K562 (cell line): Measurements from ENCODE around the gene PPT1. TPM values are rescaled to one million over a fixed set of nuclear protein-coding genes. Genes with fewer than 3 reads are reported as not detected.

Experiments used
- CHCHD3 ChIP-seq: fragments of 250-450 bp; sonication (Bioruptor Pico); IDR thresholded peaks from 2 replicates; pipeline ENCODE4 v2.1.2; 2022; ENCODE audit warnings: mild to moderate bottlenecking
- ELF2 ChIP-seq: fragments of 250-450 bp; sonication (Bioruptor Pico); IDR thresholded peaks from 2 replicates; pipeline ENCODE4 v1.5.0; 2021; ENCODE audit warnings: mild to moderate bottlenecking
- NCOA4 ChIP-seq: fragments of 450-650 bp; IDR thresholded peaks from 2 replicates; pipeline ENCODE4 v1.6.1; 2018; ENCODE audit warnings: mild to moderate bottlenecking; ENCODE audit not compliant: partially characterized antibody
- POU5F1 ChIP-seq: fragments of 150-350 bp; IDR thresholded peaks from 2 replicates; pipeline ENCODE4 v1.6.1; 2014; ENCODE audit warnings: borderline replicate concordance, low read length, low read depth, mild to moderate bottlenecking; ENCODE audit not compliant: partially characterized antibody
- RBM39 ChIP-seq: fragments of 200-400 bp; formaldehyde crosslinking; optimal IDR thresholded peaks from 2 replicates; pipeline ENCODE3; 2018; ENCODE audit warnings: low read depth, low read length
- SMARCA4 ChIP-seq: fragments of 450-650 bp; IDR thresholded peaks from 2 replicates; pipeline ENCODE4 v1.6.1; 2016
- SP2 ChIP-seq: IDR thresholded peaks from 2 replicates; pipeline ENCODE4 v1.6.1; 2011; ENCODE audit warnings: mild to moderate bottlenecking, low read depth, low read length, moderate library complexity; ENCODE audit not compliant: poor library complexity, severe bottlenecking; ENCODE audit errors: extremely low read depth
- polyA plus RNA-seq, 8 experiments: library from polyadenylated mRNA; depleted of rRNA in 4 of 8; stranded (reverse) in 5 of 8; unstranded in 3 of 8; fragments of >200 nt; fragmentation: Nextera tagmentation in 2 of 8; fragmentation: Illumina TruSeq in 1 of 8; extraction: Ambion mirVana in 2 of 8; extraction: Trizol in 1 of 8; gene quantifications; 2 replicates each; pipeline versions ENCODE4 v1.2.1 to v1.2.3, GENCODE V29; 2011 to 2014; ENCODE audit warnings: inconsistent platforms in 1 of 8, missing spikeins in 1 of 8
- total RNA-seq, 7 experiments: library from RNA; depleted of rRNA in 6 of 7; stranded (reverse); fragments of >200 nt in 6 of 7; fragmentation: Illumina TruSeq in 2 of 7; extraction: Trizol in 2 of 7; gene quantifications; 2 replicates each; pipeline versions ENCODE4 v1.2.1 to v1.2.3, GENCODE V29; 2011 to 2021; ENCODE audit warnings: low replicate concordance in 1 of 7
- TF ChIP-seq, protein P1 (sequence below): sonication (generic); formaldehyde crosslinking; IDR thresholded peaks from 2 replicates; pipeline ENCODE4 v1.8.1; 2022; ENCODE audit warnings: missing genetic modification reagents
- TF ChIP-seq, protein P2 (sequence below), 2 experiments: fragments of 450-650 bp; IDR thresholded peaks; 2 replicates each; pipeline ENCODE4 v1.6.1; 2016
- TF ChIP-seq, protein P3 (sequence below): IDR thresholded peaks from 2 replicates; pipeline ENCODE4 v1.6.1; 2011; ENCODE audit not compliant: insufficient read length; ENCODE audit errors: extremely low read depth
- TF ChIP-seq, protein P4 (sequence below): fragments of 450-650 bp; IDR thresholded peaks from 2 replicates; pipeline ENCODE4 v1.6.1; 2016; ENCODE audit warnings: low read depth
- TF ChIP-seq, protein P5 (sequence below): fragments of 250-450 bp; sonication (Bioruptor Pico); IDR thresholded peaks from 2 replicates; pipeline ENCODE4 v1.6.1; 2021; ENCODE audit warnings: mild to moderate bottlenecking
- TF ChIP-seq, protein P6 (sequence below): fragments of 450-650 bp; formaldehyde crosslinking; IDR thresholded peaks from 2 replicates; pipeline ENCODE4 v1.4.0; 2022; ENCODE audit warnings: missing genetic modification characterization

PPT1 gene
- total and polyA plus RNA-seq, 9 of the 15 experiments (the other 6 are each of a cell fraction or from before 2014, with no cell fraction given), result 72.2 to 285 (median 143) TPM

DNA sequence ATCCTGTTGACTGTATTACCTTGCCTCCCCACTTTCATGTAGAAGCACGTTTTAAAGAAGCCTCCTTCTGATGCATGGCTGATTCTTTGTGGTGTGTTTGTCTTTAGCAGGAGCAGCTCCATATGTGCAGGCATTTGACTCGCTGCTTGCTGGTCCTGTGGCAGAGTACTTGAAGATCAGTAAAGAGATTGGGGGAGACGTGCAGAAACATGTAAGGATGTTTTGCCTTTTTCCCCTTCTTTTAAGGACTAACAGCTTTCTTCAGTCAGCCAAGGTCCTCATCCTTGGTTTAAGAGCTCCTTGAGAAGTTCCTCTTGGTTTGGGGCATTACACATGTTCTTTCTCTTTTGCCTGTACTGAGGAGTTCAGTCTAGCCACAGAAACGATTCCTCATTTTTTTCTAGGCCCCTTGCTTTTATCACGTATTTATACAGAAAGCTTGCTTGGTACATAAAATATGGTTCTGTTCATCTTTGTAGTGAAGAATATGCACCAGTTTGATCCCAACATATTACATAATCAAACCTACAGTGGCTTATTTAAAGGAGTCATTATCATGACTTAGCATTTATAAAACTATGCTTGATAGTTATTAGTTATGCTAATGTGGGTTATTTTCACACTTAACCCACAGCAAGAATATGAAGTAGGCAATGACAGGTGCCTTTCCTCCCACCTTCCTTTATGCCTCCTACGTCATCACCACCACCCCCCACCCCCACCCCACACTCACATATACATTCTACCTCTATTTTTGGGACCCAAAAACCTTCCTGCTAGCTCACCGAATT is 36.9 kb downstream of the PPT1 start (continued):
- TF ChIP-seq, protein P1, sequence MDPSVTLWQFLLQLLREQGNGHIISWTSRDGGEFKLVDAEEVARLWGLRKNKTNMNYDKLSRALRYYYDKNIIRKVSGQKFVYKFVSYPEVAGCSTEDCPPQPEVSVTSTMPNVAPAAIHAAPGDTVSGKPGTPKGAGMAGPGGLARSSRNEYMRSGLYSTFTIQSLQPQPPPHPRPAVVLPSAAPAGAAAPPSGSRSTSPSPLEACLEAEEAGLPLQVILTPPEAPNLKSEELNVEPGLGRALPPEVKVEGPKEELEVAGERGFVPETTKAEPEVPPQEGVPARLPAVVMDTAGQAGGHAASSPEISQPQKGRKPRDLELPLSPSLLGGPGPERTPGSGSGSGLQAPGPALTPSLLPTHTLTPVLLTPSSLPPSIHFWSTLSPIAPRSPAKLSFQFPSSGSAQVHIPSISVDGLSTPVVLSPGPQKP (CRISPR knock-in tag), result no peak
- TF ChIP-seq CHCHD3 (no peak), RBM39 (no peak), NCOA4 (no peak), SP2 (no peak), POU5F1 (no peak), ELF2 (CRISPR knock-in tag) (peak; percentile 0; the same call in 1 of the 2 replicates), SMARCA4 (no peak)
- TF ChIP-seq, protein P2, sequence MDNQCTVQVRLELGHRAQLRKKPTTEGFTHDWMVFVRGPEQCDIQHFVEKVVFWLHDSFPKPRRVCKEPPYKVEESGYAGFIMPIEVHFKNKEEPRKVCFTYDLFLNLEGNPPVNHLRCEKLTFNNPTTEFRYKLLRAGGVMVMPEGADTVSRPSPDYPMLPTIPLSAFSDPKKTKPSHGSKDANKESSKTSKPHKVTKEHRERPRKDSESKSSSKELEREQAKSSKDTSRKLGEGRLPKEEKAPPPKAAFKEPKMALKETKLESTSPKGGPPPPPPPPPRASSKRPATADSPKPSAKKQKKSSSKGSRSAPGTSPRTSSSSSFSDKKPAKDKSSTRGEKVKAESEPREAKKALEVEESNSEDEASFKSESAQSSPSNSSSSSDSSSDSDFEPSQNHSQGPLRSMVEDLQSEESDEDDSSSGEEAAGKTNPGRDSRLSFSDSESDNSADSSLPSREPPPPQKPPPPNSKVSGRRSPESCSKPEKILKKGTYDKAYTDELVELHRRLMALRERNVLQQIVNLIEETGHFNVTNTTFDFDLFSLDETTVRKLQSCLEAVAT (IDR thresholded peaks at IDR 0.05), result no peak
- TF ChIP-seq, protein P3, sequence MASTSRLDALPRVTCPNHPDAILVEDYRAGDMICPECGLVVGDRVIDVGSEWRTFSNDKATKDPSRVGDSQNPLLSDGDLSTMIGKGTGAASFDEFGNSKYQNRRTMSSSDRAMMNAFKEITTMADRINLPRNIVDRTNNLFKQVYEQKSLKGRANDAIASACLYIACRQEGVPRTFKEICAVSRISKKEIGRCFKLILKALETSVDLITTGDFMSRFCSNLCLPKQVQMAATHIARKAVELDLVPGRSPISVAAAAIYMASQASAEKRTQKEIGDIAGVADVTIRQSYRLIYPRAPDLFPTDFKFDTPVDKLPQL, result no peak
- TF ChIP-seq, protein P4, sequence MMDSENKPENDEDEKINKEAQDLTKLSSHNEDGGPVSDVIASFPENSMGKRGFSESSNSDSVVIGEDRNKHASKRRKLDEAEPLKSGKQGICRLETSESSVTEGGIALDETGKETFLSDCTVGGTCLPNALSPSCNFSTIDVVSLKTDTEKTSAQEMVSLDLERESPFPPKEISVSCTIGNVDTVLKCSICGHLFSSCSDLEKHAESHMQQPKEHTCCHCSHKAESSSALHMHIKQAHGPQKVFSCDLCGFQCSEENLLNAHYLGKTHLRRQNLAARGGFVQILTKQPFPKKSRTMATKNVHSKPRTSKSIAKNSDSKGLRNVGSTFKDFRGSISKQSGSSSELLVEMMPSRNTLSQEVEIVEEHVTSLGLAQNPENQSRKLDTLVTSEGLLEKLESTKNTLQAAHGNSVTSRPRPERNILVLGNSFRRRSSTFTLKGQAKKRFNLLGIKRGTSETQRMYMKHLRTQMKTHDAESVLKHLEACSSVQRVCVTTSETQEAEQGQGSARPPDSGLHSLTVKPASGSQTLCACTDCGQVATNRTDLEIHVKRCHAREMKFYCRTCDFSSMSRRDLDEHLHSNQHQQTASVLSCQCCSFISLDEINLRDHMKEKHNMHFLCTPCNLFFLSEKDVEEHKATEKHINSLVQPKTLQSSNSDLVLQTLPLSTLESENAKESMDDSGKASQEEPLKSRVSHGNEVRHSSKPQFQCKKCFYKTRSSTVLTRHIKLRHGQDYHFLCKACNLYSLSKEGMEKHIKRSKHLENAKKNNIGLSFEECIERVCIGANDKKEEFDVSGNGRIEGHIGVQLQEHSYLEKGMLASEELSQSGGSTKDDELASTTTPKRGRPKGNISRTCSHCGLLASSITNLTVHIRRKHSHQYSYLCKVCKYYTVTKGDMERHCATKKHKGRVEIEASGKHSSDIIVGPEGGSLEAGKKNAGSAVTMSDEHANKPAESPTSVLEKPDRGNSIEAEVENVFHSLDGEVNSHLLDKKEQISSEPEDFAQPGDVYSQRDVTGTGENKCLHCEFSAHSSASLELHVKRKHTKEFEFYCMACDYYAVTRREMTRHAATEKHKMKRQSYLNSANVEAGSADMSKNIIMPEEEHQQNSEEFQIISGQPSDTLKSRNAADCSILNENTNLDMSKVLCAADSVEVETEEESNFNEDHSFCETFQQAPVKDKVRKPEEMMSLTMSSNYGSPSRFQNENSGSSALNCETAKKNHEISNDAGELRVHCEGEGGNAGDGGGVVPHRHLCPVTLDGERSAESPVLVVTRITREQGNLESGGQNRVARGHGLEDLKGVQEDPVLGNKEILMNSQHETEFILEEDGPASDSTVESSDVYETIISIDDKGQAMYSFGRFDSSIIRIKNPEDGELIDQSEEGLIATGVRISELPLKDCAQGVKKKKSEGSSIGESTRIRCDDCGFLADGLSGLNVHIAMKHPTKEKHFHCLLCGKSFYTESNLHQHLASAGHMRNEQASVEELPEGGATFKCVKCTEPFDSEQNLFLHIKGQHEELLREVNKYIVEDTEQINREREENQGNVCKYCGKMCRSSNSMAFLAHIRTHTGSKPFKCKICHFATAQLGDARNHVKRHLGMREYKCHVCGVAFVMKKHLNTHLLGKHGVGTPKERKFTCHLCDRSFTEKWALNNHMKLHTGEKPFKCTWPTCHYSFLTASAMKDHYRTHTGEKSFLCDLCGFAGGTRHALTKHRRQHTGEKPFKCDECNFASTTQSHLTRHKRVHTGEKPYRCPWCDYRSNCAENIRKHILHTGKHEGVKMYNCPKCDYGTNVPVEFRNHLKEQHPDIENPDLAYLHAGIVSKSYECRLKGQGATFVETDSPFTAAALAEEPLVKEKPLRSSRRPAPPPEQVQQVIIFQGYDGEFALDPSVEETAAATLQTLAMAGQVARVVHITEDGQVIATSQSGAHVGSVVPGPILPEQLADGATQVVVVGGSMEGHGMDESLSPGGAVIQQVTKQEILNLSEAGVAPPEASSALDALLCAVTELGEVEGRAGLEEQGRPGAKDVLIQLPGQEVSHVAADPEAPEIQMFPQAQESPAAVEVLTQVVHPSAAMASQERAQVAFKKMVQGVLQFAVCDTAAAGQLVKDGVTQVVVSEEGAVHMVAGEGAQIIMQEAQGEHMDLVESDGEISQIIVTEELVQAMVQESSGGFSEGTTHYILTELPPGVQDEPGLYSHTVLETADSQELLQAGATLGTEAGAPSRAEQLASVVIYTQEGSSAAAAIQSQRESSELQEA, result no peak
- TF ChIP-seq, protein P5, sequence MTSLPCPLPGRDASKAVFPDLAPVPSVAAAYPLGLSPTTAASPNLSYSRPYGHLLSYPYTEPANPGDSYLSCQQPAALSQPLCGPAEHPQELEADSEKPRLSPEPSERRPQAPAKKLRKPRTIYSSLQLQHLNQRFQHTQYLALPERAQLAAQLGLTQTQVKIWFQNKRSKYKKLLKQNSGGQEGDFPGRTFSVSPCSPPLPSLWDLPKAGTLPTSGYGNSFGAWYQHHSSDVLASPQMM, result no peak
- TF ChIP-seq, protein P6, sequence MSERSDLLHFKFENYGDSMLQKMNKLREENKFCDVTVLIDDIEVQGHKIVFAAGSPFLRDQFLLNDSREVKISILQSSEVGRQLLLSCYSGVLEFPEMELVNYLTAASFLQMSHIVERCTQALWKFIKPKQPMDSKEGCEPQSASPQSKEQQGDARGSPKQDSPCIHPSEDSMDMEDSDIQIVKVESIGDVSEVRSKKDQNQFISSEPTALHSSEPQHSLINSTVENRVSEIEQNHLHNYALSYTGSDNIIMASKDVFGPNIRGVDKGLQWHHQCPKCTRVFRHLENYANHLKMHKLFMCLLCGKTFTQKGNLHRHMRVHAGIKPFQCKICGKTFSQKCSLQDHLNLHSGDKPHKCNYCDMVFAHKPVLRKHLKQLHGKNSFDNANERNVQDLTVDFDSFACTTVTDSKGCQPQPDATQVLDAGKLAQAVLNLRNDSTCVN, result no peak
